NCI-H1092 treated with DMSO at 0.1 percent for 48 hours (cell line): ENCODE data around the gene SMG9.
"Not testable (repeated sequence)": the region's sequence is repeated elsewhere in the genome, so short reads cannot be mapped to it uniquely, and the experiment has no call there.

Experiments used
- DNase-seq: peaks from one replicate; lab custom pipeline; 2025; lab: John Stamatoyannopoulos, UW

The SMG9 gene

DNA sequence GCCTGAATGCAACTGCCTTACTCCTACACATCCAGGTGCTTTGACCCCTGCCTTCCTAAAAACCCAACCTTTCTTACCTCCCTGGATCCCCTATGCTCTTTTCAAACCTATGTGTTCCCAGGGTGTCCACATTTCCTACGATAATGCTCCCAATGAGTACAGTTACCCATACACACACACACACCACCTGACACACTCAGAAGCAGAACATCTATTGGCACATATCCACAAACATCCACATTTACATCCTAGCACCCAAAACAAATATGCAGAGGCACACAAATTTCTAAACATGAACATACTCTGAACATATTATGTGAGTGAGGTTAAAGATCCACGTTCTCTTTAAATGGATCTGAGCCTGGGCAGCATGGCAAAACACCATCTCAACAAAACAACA, 62.4 kb downstream of the SMG9 start:
- DNase-seq: no peak

DNA sequence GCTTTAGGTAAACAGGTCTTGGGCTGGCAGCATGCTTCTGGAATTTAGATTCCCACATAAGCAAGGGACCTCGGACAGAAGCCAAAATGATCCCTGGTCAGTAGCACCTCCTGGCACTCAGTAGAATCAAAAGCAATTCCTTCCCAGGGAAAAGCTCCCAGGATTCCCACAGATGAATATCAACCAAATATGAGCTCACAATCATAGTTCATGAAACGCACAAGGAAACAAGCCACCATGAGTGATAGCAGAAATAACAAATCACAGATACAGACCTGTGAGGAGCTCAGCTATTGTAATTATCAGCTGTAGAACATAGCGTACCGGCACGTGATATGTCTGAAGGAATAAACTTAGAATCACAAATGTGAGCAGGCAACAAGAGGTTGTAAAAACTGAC, 63.0 kb downstream of the SMG9 start:
- no peak for DNase-seq

DNA sequence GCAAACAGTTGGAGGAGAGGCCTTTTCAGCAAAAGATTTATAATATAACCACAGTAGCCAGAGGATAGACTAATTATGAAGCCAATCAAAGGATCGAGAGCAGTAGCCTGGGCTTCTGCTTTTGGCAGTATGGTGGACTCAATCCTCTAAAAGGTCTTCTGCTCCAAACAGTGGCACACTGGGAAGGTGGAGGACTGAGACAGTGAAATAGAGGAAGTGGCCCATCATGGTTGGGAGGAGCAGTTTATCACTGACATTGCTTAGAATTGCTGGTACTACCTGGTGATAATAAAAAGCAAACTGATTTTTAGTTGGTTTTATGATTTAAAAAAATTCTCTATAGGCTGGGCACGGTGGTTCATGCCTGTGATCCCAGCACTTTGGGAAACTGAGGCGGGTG, 63.9 kb downstream of the SMG9 start:
- no peak for DNase-seq

GRCh38 chr19:43690444-43690843, 64.3 kb downstream of the SMG9 start:
- no peak for DNase-seq

- DNase-seq: no peak
Observed at GRCh38 chr19:43688059-43688701, 66.6 kb downstream of the SMG9 start.

DNA sequence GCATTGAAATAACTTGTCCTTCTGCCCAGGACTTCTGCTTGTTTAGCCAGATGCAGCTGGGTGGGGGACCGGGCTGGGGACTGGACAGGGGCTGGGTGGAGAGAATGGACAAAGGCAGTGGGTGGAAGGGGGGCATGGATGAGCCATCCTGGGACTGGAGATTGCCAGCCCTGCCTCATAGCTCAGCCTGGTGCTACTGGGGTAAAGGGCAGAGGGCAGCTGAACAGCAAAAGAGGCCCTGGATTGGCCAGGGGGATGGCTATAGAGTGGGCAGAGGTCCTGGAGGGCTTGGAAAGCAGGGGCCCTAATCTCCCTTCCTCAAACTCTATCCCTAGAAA, 67.1 kb downstream of the SMG9 start:
- DNase-seq: no peak

- no peak for DNase-seq
Observed at GRCh38 chr19:43684326-43684725, 70.4 kb downstream of the SMG9 start.

DNA sequence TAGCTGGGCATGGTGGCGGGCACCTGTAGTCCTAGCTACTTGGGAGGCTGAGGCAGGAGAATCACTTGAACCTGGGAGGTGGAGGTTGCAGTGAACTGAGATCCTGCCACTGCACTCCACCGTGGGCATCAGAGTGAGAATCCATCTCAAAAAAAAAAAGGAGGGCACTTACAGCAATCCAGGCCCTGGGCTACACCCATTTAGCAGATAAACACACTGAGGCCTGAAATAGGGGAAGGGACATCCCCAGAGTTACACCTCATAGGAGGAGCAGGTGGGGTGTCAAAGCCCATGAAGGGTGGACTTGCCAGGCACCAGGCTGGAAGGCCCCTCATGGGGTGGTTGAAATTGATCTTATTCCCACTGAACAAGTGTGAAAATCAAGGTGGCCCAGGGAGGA, 70.9 kb downstream of the SMG9 start:
- DNase-seq: no peak

DNA sequence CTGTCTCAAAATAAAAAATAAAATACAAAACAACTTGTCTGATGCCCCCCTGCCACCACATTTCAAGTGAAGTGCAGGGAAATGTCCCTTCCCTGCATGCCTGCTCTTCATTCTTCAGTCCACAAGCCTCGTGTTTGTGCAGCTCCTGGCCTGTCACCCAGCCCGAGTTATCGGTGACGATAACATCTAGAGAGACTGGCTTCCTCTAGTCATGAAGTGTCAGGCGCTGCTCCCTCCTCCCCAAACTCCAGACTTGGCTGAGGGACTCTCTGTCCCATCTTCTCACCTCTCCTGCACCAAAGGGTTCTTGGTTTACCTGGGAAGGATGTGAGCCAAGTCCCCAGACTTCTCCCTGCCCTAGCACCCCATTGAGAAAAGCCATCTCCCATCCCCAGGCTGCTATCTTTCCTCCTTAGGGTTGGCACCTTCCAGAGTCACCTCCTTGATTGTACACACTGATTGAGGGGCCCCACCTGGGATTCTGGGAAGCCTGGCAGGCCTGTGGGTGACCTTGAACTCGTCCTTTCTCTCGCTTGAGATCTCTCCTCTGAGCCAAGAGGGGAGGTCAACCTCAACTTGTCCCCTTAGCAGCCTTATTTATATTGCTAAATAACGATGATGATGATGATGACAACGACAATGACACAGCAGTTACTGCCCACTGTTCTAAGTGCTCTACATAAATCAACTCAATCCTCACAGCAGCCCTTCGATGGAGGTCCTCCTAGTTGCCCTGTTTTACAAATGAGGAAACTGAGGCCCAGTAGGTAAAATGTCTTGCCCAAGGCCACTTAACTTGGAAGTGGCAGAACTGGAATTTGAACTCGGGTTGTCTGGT, 71.7 kb downstream of the SMG9 start:
- DNase-seq: no peak

- DNase-seq: not testable (repeated sequence)
Observed at GRCh38 chr19:43682269-43682668, 72.5 kb downstream of the SMG9 start.

- DNase-seq: no peak
Observed at GRCh38 chr19:43681821-43682220, 72.9 kb downstream of the SMG9 start.

GRCh38 chr19:43678512-43679261, 76.1 kb downstream of the SMG9 start:
- DNase-seq: no peak
